ENCODE measurements around the gene NID1. TPM values are rescaled to one million over a fixed set of nuclear protein-coding genes. Genes with fewer than 3 reads are reported as not detected.

Gene NID1
- total and polyA plus RNA-seq, 4 donors = 21.2 to 90.1 (median 55.2) TPM

- no peak for TF ChIP-seq REST (IDR thresholded peaks at IDR 0.05)
- TF ChIP-seq FOXA2 (IDR thresholded peaks at IDR 0.05) = no peak
- TF ChIP-seq TAF1 (conservative IDR thresholded peaks at IDR 0.05) = no peak
- no peak for TF ChIP-seq ATF3 (IDR thresholded peaks at IDR 0.05)
- TF ChIP-seq YY1 (IDR thresholded peaks at IDR 0.05) = no peak
- TF ChIP-seq MAX (IDR thresholded peaks at IDR 0.05) = no peak
- no peak for TF ChIP-seq HNF4G (IDR thresholded peaks at IDR 0.05)
- TF ChIP-seq SP1 (IDR thresholded peaks at IDR 0.05) = no peak
- TF ChIP-seq NR2F2 (IDR thresholded peaks at IDR 0.05) = no peak
- no peak for TF ChIP-seq FOXA1 (IDR thresholded peaks at IDR 0.05)
Measured at GRCh38 chr1:235993652-235994051, 71.2 kb downstream of the NID1 start (continued).

- H3K4me1 ChIP-seq (ENCODE audit: control insufficient read depth in 4 of 4, insufficient read depth in 4 of 4, low read length in 3 of 4) = no peaks in the 10 kb centered on the region
- H3K27me3 ChIP-seq (ENCODE audit: control insufficient read depth in 4 of 4, insufficient read depth in 4 of 4, low read length in 3 of 4) = no peaks in the 10 kb centered on the region
- no peak overlapping the region for H3K27ac ChIP-seq (ENCODE audit: low read depth in 1 of 2, low read length in 2 of 2)
- no peak for DNase-seq (ENCODE audit: low spot score)
- H3K9me3 ChIP-seq (ENCODE audit: control insufficient read depth in 4 of 4, low read length in 3 of 4) = no peaks in the 10 kb centered on the region
- no peak overlapping the region for H3K9ac ChIP-seq (ENCODE audit: low read depth in 1 of 2, low read length in 2 of 2)
- no peak for TF ChIP-seq HNF4G (IDR thresholded peaks at IDR 0.05)
- no peak for TF ChIP-seq RAD21 (IDR thresholded peaks at IDR 0.05)
- no peak for TF ChIP-seq MAX (IDR thresholded peaks at IDR 0.05)
- TF ChIP-seq REST (IDR thresholded peaks at IDR 0.05) = no peak
- H3K36me3 ChIP-seq (ENCODE audit: control insufficient read depth in 4 of 4, insufficient read depth in 3 of 4, low read depth in 1 of 4, low read length in 3 of 4) = peaks cover 17 to 57% (median 41%) of the 10 kb centered on the region in 4 donors
- WGBS = 97% methylated on average over 7 of the region's 7 CpGs
- no peak overlapping the region for H3K4me3 ChIP-seq (ENCODE audit: low read depth in 1 of 3, low read length in 3 of 3)
Measured at GRCh38 chr1:235992868-235993267, 72.0 kb downstream of the NID1 start.

- no peak for DNase-seq (ENCODE audit: low spot score)
- WGBS = 93% methylated on average over 13 of the region's 13 CpGs
- Histone ChIP-seq H3K27ac (ENCODE audit: low read depth in 1 of 2, low read length in 2 of 2) (no peak overlapping the region), H3K4me3 (ENCODE audit: low read depth in 1 of 3, low read length in 3 of 3) (no peak overlapping the region), H3K4me1 (ENCODE audit: control insufficient read depth in 4 of 4, insufficient read depth in 4 of 4, low read length in 3 of 4) (no peaks in the 10 kb centered on the region), H3K9me3 (ENCODE audit: control insufficient read depth in 4 of 4, low read length in 3 of 4) (no peaks in the 10 kb centered on the region), H3K27me3 (ENCODE audit: control insufficient read depth in 4 of 4, insufficient read depth in 4 of 4, low read length in 3 of 4) (no peaks in the 10 kb centered on the region), H3K36me3 (ENCODE audit: control insufficient read depth in 4 of 4, insufficient read depth in 3 of 4, low read depth in 1 of 4, low read length in 3 of 4) (peaks cover 17 to 61% (median 43%) of the 10 kb centered on the region in 4 donors), H3K9ac (ENCODE audit: low read depth in 1 of 2, low read length in 2 of 2) (no peak overlapping the region)
- TF ChIP-seq TAF1 (conservative IDR thresholded peaks at IDR 0.05) (no peak), HNF4G (IDR thresholded peaks at IDR 0.05) (no peak), FOXA1 (IDR thresholded peaks at IDR 0.05) (no peak), YY1 (IDR thresholded peaks at IDR 0.05) (no peak), GABPA (IDR thresholded peaks at IDR 0.05 in 1 of 2, conservative IDR thresholded peaks at IDR 0.05 in 1 of 2) (no peak), ATF3 (IDR thresholded peaks at IDR 0.05) (no peak), SP1 (IDR thresholded peaks at IDR 0.05) (no peak)
Measured at GRCh38 chr1:235992346-235992745, 72.5 kb downstream of the NID1 start.
